Activated CD4-positive, alpha-beta T cell treated with anti-CD3 and anti-CD28 coated beads for 24 hours (primary cell): ENCODE data around the gene DNAJC1.
"Not testable (repeated sequence)": the region's sequence is repeated elsewhere in the genome, so short reads cannot be mapped to it uniquely, and the experiment has no call there.

Source experiments
- DNase-seq, 2 donors: peaks; one replicate each; pipeline ENCODE4 v3.0.0-alpha.2; 2020; ENCODE audit warnings: low read depth in 2 of 2

DNAJC1 gene

GRCh38 chr10:21910798-21911197, 92.7 kb downstream of the DNAJC1 start:
- DNase-seq, result no peak

GRCh38 chr10:21907436-21907835, 96.1 kb downstream of the DNAJC1 start:
- no peak for DNase-seq

DNA sequence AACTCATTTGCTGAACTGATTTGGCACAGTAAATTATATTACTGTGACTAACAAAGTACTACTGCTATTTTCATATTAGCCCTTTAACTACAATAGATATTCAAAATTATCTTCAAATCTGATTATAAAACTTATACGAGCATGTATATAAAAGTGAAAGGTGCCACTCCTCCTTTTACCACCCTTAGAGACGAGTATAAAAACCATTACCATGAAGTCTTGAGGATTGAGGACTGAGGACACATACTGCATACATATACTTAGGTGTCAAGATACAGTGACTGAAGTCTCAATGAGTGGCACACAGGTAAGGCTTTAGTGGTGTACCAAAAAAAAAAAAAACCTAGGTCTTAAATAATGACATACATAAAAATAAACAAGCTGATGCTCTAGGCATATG, 98.6 kb downstream of the DNAJC1 start:
- no peak for DNase-seq

DNA sequence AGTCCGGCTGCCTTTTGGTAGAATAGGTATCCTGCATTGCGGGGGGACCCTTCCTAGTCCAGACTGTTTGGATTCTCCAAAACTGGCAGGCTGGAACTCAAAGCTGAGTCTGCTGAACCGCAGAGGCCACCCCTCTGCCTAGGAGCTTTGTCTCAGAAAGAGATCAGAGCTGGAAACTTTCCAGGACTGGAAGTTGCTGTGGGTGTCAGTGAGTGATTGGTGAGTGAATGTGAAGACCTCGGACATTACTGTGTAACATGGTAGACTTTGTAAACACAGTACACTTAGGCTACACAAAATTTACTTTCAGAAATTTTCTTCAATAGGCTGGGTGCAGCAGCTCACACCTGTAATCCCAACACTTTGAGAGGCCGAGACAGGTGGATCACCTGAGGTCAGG, 103.8 kb downstream of the DNAJC1 start:
- DNase-seq, result no peak

GRCh38 chr10:21895932-21896331, 107.6 kb downstream of the DNAJC1 start:
- no peak for DNase-seq

DNA sequence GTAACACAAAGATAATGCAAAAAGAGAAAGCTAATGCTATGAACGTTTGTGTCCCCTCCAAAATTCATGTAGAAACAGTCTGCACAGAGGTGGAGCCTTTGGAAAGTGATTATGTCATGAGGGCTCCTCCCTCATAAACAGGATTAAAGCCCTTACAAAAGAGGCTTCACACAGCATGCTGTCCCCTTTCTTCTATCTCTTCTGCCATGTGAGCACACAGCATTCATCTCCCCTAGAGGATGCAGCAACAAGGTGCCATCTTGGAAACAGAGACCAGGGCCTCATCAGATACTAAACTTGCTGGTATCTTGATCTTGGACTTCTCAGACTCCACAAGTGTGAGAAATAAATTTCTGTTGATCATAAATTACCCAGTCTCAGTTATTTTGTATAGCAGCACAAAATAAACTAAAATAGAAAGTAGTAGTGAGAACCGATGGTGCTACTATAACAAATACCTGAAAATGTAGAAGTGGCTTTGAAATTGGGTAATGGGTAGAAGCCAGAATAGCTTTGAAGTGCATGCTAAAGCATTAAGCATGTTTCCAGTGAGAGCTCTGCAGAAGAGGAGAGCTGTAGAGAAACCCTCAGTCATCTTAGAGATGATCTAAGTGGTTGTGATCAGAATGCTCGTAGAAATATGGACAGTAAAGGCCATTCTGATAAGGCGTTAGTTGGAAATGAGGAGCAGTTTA, 108.7 kb downstream of the DNAJC1 start:
- DNase-seq, result no peak

GRCh38 chr10:21891439-21891838, 112.1 kb downstream of the DNAJC1 start:
- no peak for DNase-seq

DNA sequence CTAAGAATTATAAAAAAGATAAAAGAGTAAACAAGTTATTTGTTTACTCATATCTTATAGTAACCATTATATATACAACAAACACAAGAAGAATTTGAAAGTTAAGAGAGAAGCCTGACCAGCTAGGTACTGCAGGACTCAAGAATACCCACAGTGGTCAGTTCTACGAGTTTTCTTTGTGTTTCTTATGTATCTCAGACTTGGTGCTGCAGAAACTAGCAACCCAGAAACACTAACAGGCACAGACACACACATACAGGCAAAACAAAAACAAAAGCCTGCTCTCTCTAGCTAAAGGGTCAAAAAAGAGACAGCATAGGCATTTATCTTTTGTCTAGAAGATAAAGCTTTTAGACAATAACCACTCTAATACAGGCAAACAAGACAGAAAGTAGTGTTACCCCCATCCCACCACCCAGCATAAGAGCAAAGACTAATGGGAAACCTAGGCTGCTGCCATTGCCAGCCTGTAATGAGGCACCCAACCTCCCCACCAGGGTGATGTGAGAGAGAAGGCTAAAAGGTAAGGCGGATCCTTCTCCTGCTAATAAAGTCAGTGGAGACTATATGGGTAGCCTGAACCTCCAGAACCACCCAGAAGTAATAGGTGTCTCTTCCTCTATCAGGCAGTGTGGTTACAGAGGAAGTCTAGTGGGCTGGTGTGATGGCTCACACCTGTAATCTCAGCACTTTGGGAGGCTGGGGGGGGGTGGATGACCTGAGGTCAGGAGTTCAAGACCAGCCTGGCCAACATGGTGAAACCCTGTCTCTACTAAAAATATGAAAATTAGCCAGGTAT, 113.9 kb downstream of the DNAJC1 start:
- no peak for DNase-seq

DNA sequence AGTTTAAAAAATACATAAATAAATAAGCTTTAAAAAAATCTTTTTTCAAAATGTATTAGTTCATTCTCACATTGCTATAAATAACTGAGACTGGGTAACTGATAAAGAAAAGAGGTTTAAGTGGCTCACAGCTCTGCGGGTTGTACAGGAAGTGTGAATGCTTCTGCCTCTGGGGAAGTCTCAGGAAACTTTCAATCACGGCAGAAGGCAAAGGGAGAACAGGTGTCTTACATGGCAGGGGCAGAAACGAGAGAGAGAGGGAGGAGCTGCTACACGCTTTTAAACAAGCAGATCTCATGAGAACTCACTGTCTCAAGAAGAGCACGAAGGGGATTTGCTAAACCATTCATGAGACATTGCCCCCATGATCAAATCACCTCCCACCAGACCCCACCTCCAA, 114.6 kb downstream of the DNAJC1 start:
- no peak for DNase-seq

GRCh38 chr10:21885940-21886339, 117.6 kb downstream of the DNAJC1 start:
- no peak for DNase-seq

GRCh38 chr10:21873198-21873597, 130.3 kb downstream of the DNAJC1 start:
- DNase-seq, result no peak

GRCh38 chr10:21872771-21873170, 130.8 kb downstream of the DNAJC1 start:
- not testable (repeated sequence) for DNase-seq

DNA sequence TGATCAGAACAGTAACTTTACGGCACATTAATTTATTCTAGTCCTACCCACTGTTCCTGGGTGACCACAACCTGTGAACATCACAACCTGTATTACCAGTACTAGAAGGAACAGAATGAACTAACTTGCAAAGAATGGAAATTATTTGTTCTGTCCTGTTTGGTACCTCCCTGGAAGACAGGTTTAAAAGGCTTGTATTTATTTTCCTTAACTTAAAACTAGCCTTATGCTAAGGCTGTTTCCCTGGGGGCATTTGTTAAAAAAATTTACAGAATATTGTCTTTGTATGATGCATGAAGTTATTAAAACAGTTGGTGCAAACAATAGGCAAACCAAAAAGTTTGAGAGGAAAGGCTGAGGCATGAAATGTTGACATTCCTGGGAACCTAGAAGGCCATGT, 132.7 kb downstream of the DNAJC1 start:
- no peak for DNase-seq

- DNase-seq, result not testable (repeated sequence)
Measured at GRCh38 chr10:21869087-21869486, 134.4 kb downstream of the DNAJC1 start.

- DNase-seq, result no peak
Measured at GRCh38 chr10:21860718-21861117, 142.8 kb downstream of the DNAJC1 start.

GRCh38 chr10:21858455-21858854, 145.1 kb downstream of the DNAJC1 start:
- DNase-seq, result no peak

DNA sequence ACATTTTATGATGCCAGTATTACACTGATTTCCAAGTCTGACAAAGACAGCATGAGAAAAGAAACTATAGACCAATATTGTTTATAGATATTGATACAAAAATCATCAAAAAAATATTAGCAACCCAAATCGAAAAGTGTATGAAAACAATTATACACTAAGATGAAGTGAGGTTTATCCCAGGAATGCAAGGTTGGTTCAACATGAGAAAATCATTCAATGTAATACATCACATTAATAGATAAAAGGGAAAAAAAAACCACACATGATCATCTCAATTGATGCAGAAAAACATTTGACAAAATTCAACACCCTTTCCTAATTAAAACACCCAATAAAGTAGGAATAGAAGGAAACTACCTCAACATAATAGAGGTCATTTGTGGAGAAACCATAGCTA, 153.9 kb downstream of the DNAJC1 start:
- DNase-seq, result no peak

- DNase-seq, result no peak
Measured at GRCh38 chr10:21843645-21844044, 159.9 kb downstream of the DNAJC1 start.

DNA sequence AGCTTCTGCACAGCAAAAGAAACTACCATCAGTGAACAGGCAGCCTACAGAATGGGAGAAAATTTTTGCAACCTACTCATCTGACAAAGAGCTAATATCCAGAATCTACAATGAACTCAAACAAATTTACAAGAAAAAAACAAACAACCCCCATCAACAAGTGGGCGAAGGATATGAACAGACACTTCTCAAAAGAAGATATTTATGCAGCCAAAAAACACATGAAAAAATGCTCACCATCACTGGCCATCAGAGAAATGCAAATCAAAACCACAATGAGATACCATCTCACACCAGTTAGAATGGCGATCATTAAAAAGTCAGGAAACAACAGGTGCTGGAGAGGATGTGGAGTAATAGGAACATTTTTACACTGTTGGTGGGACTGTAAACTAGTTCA, 162.3 kb downstream of the DNAJC1 start:
- not testable (repeated sequence) for DNase-seq

GRCh38 chr10:21837487-21837886, 166.0 kb downstream of the DNAJC1 start:
- not testable (repeated sequence) for DNase-seq

- DNase-seq, result not testable (repeated sequence)
Measured at GRCh38 chr10:21834574-21834973, 169.0 kb downstream of the DNAJC1 start.

DNA sequence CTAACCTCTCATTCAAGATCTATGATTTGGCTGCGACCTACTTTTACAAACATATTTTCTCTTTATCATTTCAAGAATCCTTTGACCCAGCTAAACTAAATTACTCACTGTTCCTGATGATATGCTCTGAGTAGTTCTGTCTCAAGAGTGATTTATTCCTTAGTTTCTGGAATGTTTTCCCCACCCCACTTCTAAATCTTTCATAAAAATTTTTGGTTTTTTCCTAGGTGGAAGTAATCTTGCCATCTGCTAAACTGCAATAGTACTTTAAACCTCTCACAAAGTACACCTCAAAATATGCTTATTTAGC, 170.8 kb downstream of the DNAJC1 start:
- DNase-seq, result no peak

DNA sequence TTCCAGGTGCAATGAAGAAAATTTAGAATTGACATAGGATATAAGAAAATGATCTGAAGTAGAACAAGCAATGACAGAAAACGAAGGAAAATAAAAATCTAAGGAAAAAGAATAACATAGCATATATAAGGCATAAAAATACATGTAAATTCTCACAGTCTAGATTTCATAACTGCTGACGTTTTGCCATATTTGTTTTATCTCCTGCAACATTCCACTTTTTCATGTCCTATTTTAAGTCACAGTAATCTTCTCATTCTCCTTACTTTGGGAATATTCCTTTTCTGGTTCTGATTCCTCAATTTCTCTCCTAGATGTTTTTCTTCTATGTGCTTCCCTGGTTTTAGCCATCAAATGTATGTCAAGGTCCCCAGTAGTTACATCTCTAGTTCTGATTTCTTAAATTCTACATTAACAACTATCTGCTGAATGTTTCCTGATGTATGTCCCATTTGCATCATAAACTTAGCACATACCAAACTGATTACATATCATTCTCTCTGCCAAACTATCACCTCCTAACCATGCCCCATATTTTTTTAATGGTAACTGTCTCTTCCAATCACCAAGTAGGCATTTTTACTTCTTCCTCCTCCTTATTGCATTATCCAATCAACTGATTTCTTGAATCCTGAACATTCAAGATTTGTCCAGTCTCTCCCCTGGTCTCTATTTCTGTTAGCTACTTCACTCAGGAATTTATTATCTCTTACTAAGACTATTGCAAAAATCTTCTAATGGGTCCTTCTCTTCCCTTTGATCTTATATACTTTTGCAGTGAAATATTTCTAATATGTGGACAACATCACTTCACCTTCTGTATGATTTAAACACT, 171.3 kb downstream of the DNAJC1 start:
- no peak for DNase-seq
